GM23338 (cell line): ENCODE data around the gene NCF4. TPM values are rescaled to one million over a fixed set of nuclear protein-coding genes. Genes with fewer than 3 reads are reported as not detected.
A peak's percentile ranks its signal among the peaks of the same experiment; 100 is the strongest.

Source experiments
- ATAC-seq: fragments of 200-7000 bp; cut with Tn5 transposase; 3 replicates; pipeline ENCODE4 v1.9.1; 2020
- DNase-seq: peaks from one replicate; pipeline ENCODE4 v3.0.0-alpha.2; 2015; ENCODE audit warnings: low spot score
- H2AFZ ChIP-seq: fragments of 200-600 bp; sonication (generic); 2 replicates; pipeline ENCODE4 v1.8.0; 2016; ENCODE audit warnings: antibody characterized with exemption, mild to moderate bottlenecking, moderate library complexity
- H3F3A ChIP-seq: fragments of 200-600 bp; sonication (generic); replicated peaks from 2 replicates; pipeline ENCODE4 v1.8.0; 2017; ENCODE audit warnings: antibody characterized with exemption, mixed run types, low read depth
- H3K27ac ChIP-seq: fragments of 200-600 bp; sonication (generic); 2 replicates; pipeline ENCODE4 v1.6.1; 2016; ENCODE audit warnings: low read depth
- H3K27me3 ChIP-seq: fragments of 200-600 bp; sonication (generic); 2 replicates; pipeline ENCODE4 v1.8.0; 2016; ENCODE audit warnings: mild to moderate bottlenecking, mixed run types, moderate library complexity; ENCODE audit not compliant: insufficient read depth
- H3K36me3 ChIP-seq: fragments of 200-600 bp; sonication (generic); 2 replicates; pipeline ENCODE4 v1.8.0; 2016; ENCODE audit warnings: mild to moderate bottlenecking; ENCODE audit not compliant: insufficient read depth
- H3K4me1 ChIP-seq: fragments of 200-600 bp; sonication (generic); 2 replicates; pipeline ENCODE4 v1.8.0; 2016; ENCODE audit warnings: mild to moderate bottlenecking, moderate library complexity; ENCODE audit not compliant: insufficient read depth
- H3K4me2 ChIP-seq: fragments of 200-600 bp; sonication (generic); 2 replicates; pipeline ENCODE4 v1.7.1; 2017; ENCODE audit warnings: mixed run types
- H3K4me3 ChIP-seq: fragments of 200-600 bp; sonication (generic); 2 replicates; pipeline ENCODE4 v1.6.1; 2016; ENCODE audit warnings: mixed run types
- H3K79me2 ChIP-seq: fragments of 200-600 bp; sonication (generic); replicated peaks from 2 replicates; pipeline ENCODE4 v1.8.0; 2017; ENCODE audit warnings: mild to moderate bottlenecking; ENCODE audit not compliant: insufficient read depth
- H3K9me2 ChIP-seq: fragments of 200-600 bp; sonication (generic); 2 replicates; pipeline ENCODE4 v1.8.0; 2017; ENCODE audit not compliant: insufficient read depth
- H4K20me1 ChIP-seq: fragments of 200-600 bp; sonication (generic); replicated peaks from 2 replicates; pipeline ENCODE4 v1.8.0; 2017; ENCODE audit warnings: mild to moderate bottlenecking; ENCODE audit not compliant: insufficient read depth
- H3K27ac Mint-ChIP-seq: 2 replicates; pipeline ENCODE4 v1.8.0; 2020; ENCODE audit warnings: inconsistent platforms, mild to moderate bottlenecking, moderate library complexity, mixed read lengths
- H3K27me3 Mint-ChIP-seq: 3 replicates; pipeline ENCODE4 v1.8.0; 2022; ENCODE audit warnings: low read depth, mild to moderate bottlenecking, moderate library complexity, mixed read lengths, inconsistent platforms; ENCODE audit not compliant: insufficient read depth, poor library complexity
- H3K36me3 Mint-ChIP-seq: 3 replicates; pipeline ENCODE4 v1.8.0; 2021; ENCODE audit warnings: low read depth, mild to moderate bottlenecking, inconsistent platforms, moderate library complexity, mixed read lengths
- H3K4me1 Mint-ChIP-seq: 3 replicates; pipeline ENCODE4 v1.8.0; 2020; ENCODE audit warnings: mild to moderate bottlenecking, inconsistent platforms, mixed read lengths
- H3K4me3 Mint-ChIP-seq: 3 replicates; pipeline ENCODE4 v1.8.0; 2021; ENCODE audit warnings: moderate library complexity, mild to moderate bottlenecking, inconsistent platforms, mixed read lengths
- H3K9me3 Mint-ChIP-seq: 3 replicates; pipeline ENCODE4 v1.8.0; 2020; ENCODE audit warnings: moderate library complexity, mild to moderate bottlenecking, inconsistent platforms, mixed read lengths
- JUNB ChIP-seq: IDR thresholded peaks from one replicate; pipeline ENCODE4 v1.6.1; 2016; ENCODE audit warnings: antibody characterized with exemption; ENCODE audit not compliant: unreplicated experiment
- NANOG ChIP-seq: IDR thresholded peaks from 2 replicates; pipeline ENCODE4 v1.6.1; 2016; ENCODE audit warnings: antibody characterized with exemption, borderline replicate concordance
- POLR2AphosphoS5 ChIP-seq: IDR thresholded peaks from 2 replicates; pipeline ENCODE4 v1.6.1; 2016; ENCODE audit warnings: antibody characterized with exemption, low read depth
- polyA plus RNA-seq: library from polyadenylated mRNA; unstranded; fragments of >200 nt; fragmentation: Nextera tagmentation; extraction: Ambion mirVana; gene quantifications from 2 replicates; pipeline ENCODE4 v1.2.1, GENCODE V29; 2016
- total RNA-seq: library from RNA; depleted of rRNA; stranded (reverse); fragments of >200 nt; shearing (Covaris generic); gene quantifications from 2 replicates; pipeline ENCODE4 v1.2.3, GENCODE V29; 2014
- TF ChIP-seq, protein P1 (sequence below): fragments of 250-450 bp; sonication (Bioruptor Pico); IDR thresholded peaks from 2 replicates; pipeline ENCODE4 v1.5.0; 2020; ENCODE audit warnings: mild to moderate bottlenecking, moderate library complexity

Gene NCF4
- total and polyA plus RNA-seq, 2 experiments from 2014 or later, result not detected

- Mint-ChIP-seq H3K36me3 (peaks cover 17% of the 10 kb centered on the region), H3K27me3 (peaks cover 20% of the 10 kb centered on the region), H3K27ac (peak overlapping the region; percentile 88), H3K9me3 (peaks cover 14% of the 10 kb centered on the region; the same call in 2 of the 3 replicates), H3K4me3 (peak overlapping the region; percentile 49), H3K4me1 (peaks cover 25% of the 10 kb centered on the region)
- H3K4me3 ChIP-seq, result no peak overlapping the region
- no peaks in the 10 kb centered on the region for H3K36me3 ChIP-seq
- peak; percentile 49; the same call in 1 of the 2 replicates for TF ChIP-seq NANOG
- TF ChIP-seq, protein P1, sequence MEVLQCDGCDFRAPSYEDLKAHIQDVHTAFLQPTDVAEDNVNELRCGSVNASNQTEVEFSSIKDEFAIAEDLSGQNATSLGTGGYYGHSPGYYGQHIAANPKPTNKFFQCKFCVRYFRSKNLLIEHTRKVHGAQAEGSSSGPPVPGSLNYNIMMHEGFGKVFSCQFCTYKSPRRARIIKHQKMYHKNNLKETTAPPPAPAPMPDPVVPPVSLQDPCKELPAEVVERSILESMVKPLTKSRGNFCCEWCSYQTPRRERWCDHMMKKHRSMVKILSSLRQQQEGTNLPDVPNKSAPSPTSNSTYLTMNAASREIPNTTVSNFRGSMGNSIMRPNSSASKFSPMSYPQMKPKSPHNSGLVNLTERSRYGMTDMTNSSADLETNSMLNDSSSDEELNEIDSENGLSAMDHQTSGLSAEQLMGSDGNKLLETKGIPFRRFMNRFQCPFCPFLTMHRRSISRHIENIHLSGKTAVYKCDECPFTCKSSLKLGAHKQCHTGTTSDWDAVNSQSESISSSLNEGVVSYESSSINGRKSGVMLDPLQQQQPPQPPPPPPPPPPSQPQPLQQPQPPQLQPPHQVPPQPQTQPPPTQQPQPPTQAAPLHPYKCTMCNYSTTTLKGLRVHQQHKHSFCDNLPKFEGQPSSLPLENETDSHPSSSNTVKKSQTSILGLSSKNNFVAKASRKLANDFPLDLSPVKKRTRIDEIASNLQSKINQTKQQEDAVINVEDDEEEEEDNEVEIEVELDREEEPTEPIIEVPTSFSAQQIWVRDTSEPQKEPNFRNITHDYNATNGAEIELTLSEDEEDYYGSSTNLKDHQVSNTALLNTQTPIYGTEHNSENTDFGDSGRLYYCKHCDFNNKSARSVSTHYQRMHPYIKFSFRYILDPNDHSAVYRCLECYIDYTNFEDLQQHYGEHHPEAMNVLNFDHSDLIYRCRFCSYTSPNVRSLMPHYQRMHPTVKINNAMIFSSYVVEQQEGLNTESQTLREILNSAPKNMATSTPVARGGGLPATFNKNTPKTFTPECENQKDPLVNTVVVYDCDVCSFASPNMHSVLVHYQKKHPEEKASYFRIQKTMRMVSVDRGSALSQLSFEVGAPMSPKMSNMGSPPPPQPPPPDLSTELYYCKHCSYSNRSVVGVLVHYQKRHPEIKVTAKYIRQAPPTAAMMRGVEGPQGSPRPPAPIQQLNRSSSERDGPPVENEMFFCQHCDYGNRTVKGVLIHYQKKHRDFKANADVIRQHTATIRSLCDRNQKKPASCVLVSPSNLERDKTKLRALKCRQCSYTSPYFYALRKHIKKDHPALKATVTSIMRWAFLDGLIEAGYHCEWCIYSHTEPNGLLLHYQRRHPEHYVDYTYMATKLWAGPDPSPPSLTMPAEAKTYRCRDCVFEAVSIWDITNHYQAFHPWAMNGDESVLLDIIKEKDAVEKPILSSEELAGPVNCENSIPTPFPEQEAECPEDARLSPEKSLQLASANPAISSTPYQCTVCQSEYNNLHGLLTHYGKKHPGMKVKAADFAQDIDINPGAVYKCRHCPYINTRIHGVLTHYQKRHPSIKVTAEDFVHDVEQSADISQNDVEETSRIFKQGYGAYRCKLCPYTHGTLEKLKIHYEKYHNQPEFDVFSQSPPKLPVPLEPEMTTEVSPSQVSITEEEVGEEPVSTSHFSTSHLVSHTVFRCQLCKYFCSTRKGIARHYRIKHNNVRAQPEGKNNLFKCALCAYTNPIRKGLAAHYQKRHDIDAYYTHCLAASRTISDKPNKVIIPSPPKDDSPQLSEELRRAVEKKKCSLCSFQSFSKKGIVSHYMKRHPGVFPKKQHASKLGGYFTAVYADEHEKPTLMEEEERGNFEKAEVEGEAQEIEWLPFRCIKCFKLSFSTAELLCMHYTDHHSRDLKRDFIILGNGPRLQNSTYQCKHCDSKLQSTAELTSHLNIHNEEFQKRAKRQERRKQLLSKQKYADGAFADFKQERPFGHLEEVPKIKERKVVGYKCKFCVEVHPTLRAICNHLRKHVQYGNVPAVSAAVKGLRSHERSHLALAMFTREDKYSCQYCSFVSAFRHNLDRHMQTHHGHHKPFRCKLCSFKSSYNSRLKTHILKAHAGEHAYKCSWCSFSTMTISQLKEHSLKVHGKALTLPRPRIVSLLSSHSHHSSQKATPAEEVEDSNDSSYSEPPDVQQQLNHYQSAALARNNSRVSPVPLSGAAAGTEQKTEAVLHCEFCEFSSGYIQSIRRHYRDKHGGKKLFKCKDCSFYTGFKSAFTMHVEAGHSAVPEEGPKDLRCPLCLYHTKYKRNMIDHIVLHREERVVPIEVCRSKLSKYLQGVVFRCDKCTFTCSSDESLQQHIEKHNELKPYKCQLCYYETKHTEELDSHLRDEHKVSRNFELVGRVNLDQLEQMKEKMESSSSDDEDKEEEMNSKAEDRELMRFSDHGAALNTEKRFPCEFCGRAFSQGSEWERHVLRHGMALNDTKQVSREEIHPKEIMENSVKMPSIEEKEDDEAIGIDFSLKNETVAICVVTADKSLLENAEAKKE (CRISPR knock-in tag), result peak; percentile 91
- TF ChIP-seq POLR2AphosphoS5, result no peak
- DNase-seq, result peak; percentile 92
- H3F3A ChIP-seq, result no peaks in the 10 kb centered on the region
- H3K79me2 ChIP-seq, result no peaks in the 10 kb centered on the region
- no peaks in the 10 kb centered on the region for H4K20me1 ChIP-seq
- H3K4me1 ChIP-seq, result peaks cover 11% of the 10 kb centered on the region; the same call in 1 of the 2 replicates
- no peak overlapping the region for H2AFZ ChIP-seq
- H3K9me2 ChIP-seq, result peaks cover 33% of the 10 kb centered on the region
- H3K4me2 ChIP-seq, result peak overlapping the region; percentile 16; the same call in 1 of the 2 replicates
- H3K27ac ChIP-seq, result peak overlapping the region; percentile 64; the same call in 1 of the 2 replicates
- peak; percentile 95 for ATAC-seq
- H3K27me3 ChIP-seq, result no peaks in the 10 kb centered on the region
Observed at GRCh38 chr22:36900880-36901279, 40.1 kb downstream of the NCF4 start.

GRCh38 chr22:36901411-36902142 is 40.8 kb downstream of the NCF4 start:
- ATAC-seq (peak; percentile 6; the same call in 2 of the 3 replicates), DNase-seq (no peak)
- Histone ChIP-seq H3K9me2 (peaks cover 33% of the 10 kb centered on the region), H3F3A (no peaks in the 10 kb centered on the region), H2AFZ (no peak overlapping the region), H3K36me3 (no peaks in the 10 kb centered on the region), H3K27ac (no peak overlapping the region), H3K27me3 (no peaks in the 10 kb centered on the region), H3K4me3 (no peak overlapping the region), H3K4me2 (peak overlapping the region; percentile 9), H3K79me2 (no peaks in the 10 kb centered on the region), H4K20me1 (no peaks in the 10 kb centered on the region), H3K4me1 (peaks cover 11% of the 10 kb centered on the region; the same call in 1 of the 2 replicates)
- Mint-ChIP-seq H3K9me3 (peaks cover 14% of the 10 kb centered on the region; the same call in 2 of the 3 replicates), H3K4me3 (no peak overlapping the region; the same call in 2 of the 3 replicates), H3K27me3 (peaks cover 20% of the 10 kb centered on the region), H3K36me3 (peaks cover 17% of the 10 kb centered on the region), H3K4me1 (peaks cover 25% of the 10 kb centered on the region), H3K27ac (peak overlapping the region; percentile 26; the same call in 1 of the 2 replicates)
- TF ChIP-seq, protein P1 (CRISPR knock-in tag), result no peak
- TF ChIP-seq JUNB, result no peak
